Keratinocyte (primary cell): ENCODE data around the gene HCK. TPM values are rescaled to one million over a fixed set of nuclear protein-coding genes. Genes with fewer than 3 reads are reported as not detected.
A peak's percentile ranks its signal among the peaks of the same experiment; 100 is the strongest.

ENCODE experiments used
- DNase-seq: peaks from one replicate; pipeline ENCODE4 v3.0.0-alpha.2; 2011; ENCODE audit warnings: low read depth, missing footprints, low spot score
- FAIRE-seq: peaks from 2 replicates; lab custom pipeline; 2011; peaks lifted over from hg19 to GRCh38; lab: Jason Lieb, UNC
- H2AFZ ChIP-seq: 2 replicates; pipeline ENCODE4 v1.6.0; 2012; ENCODE audit warnings: low read length, control low read depth, inconsistent platforms; ENCODE audit not compliant: control insufficient read depth
- H3K27ac ChIP-seq: 2 replicates; pipeline ENCODE4 v1.5.1; 2011; ENCODE audit warnings: low read length; ENCODE audit not compliant: control insufficient read depth, insufficient read depth
- H3K27me3 ChIP-seq: 3 replicates; pipeline ENCODE4 v1.6.0; 2011; ENCODE audit warnings: low read length; ENCODE audit not compliant: control insufficient read depth, insufficient read depth; ENCODE audit errors: extremely low read depth
- H3K36me3 ChIP-seq, 2 experiments: 2 replicates in 1 of 2; 3 replicates in 1 of 2; pipeline ENCODE4 v1.5.1; 2011; ENCODE audit warnings: low read length in 2 of 2, mild to moderate bottlenecking in 1 of 2; ENCODE audit not compliant: control insufficient read depth in 2 of 2, insufficient read depth in 2 of 2; ENCODE audit errors: extremely low read depth in 1 of 2
- H3K4me1 ChIP-seq: 3 replicates; pipeline ENCODE4 v1.5.1; 2011; ENCODE audit warnings: low read length; ENCODE audit not compliant: control insufficient read depth, insufficient read depth; ENCODE audit errors: extremely low read depth
- H3K4me2 ChIP-seq: 3 replicates; pipeline ENCODE4 v1.6.0; 2011; ENCODE audit warnings: low read depth, low read length; ENCODE audit not compliant: control insufficient read depth, insufficient read depth; ENCODE audit errors: extremely low read depth
- H3K4me3 ChIP-seq, 3 experiments: fragments of 200-600 bp in 1 of 3; sonication (generic) in 1 of 3; 2 replicates in 2 of 3; 3 replicates in 1 of 3; pipeline ENCODE4 v1.5.1; 2011 to 2016; ENCODE audit warnings: low read length in 3 of 3, mild to moderate bottlenecking in 3 of 3, control low read depth in 2 of 3, inconsistent platforms in 1 of 3, low read depth in 1 of 3, mixed read lengths in 1 of 3, mixed run types in 1 of 3, moderate library complexity in 1 of 3; ENCODE audit not compliant: control insufficient read depth in 2 of 3, insufficient read depth in 2 of 3; ENCODE audit errors: extremely low read depth in 1 of 3
- H3K79me2 ChIP-seq: 2 replicates; pipeline ENCODE4 v1.6.0; 2012; ENCODE audit warnings: low read length; ENCODE audit not compliant: control insufficient read depth, insufficient read depth
- H3K9ac ChIP-seq: 3 replicates; pipeline ENCODE4 v1.6.0; 2011; ENCODE audit warnings: low read length; ENCODE audit not compliant: control insufficient read depth, insufficient read depth; ENCODE audit errors: extremely low read depth
- H3K9me1 ChIP-seq: 3 replicates; pipeline ENCODE4 v1.6.0; 2011; ENCODE audit warnings: low read length; ENCODE audit not compliant: control insufficient read depth, insufficient read depth; ENCODE audit errors: extremely low read depth
- H3K9me3 ChIP-seq: 2 replicates; pipeline ENCODE4 v1.5.1; 2012; ENCODE audit warnings: low read depth, low read length; ENCODE audit not compliant: control insufficient read depth
- H4K20me1 ChIP-seq: 3 replicates; pipeline ENCODE4 v1.6.0; 2011; ENCODE audit warnings: low read length; ENCODE audit not compliant: control insufficient read depth, insufficient read depth; ENCODE audit errors: extremely low read depth
- EZH2 ChIP-seq: IDR thresholded peaks from one replicate; pipeline ENCODE4 v1.6.1; 2012; ENCODE audit warnings: inconsistent platforms, mild to moderate bottlenecking, low read length, moderate library complexity
- dilution Hi-C: fragments of 300-500 bp; cut with MboI; formaldehyde crosslinking; loops from one replicate; pipeline ENCODE4 v1.7.0; 2020; ENCODE audit warnings: low sequenced_read_pairs; ENCODE audit not compliant: extremely low pct_ligation_motif_present
- polyA plus RNA-seq, 5 experiments: library from polyadenylated mRNA; depleted of rRNA in 3 of 5; stranded (reverse) in 3 of 5; stranded (forward) in 1 of 5; unstranded in 1 of 5; fragments of >200 nt; gene quantifications; 1 replicate in 1 of 5; 2 replicates in 3 of 5; 3 replicates in 1 of 5; pipeline versions ENCODE4 v1.2.1 to v1.2.3, GENCODE V29; 2011 to 2012; ENCODE audit warnings: missing spikeins in 2 of 5, low read depth in 1 of 5, low replicate concordance in 1 of 5
- TF ChIP-seq, protein P1 (sequence below), 3 experiments: IDR thresholded peaks in 1 of 3; conservative IDR thresholded peaks in 1 of 3; optimal IDR thresholded peaks in 1 of 3; 2 replicates in 2 of 3; 3 replicates in 1 of 3; pipeline versions ENCODE3 to v1.5.1; 2011; ENCODE audit warnings: low read length in 3 of 3, mild to moderate bottlenecking in 3 of 3, moderate library complexity in 2 of 3, control low read depth in 1 of 3, inconsistent platforms in 1 of 3; ENCODE audit not compliant: insufficient read depth in 2 of 3; ENCODE audit errors: extremely low read depth in 1 of 3

The HCK gene
- polyA plus RNA-seq, 1 donor (not counting 4 experiments of a cell fraction or from before 2014, with no cell fraction given), result not detected

DNA sequence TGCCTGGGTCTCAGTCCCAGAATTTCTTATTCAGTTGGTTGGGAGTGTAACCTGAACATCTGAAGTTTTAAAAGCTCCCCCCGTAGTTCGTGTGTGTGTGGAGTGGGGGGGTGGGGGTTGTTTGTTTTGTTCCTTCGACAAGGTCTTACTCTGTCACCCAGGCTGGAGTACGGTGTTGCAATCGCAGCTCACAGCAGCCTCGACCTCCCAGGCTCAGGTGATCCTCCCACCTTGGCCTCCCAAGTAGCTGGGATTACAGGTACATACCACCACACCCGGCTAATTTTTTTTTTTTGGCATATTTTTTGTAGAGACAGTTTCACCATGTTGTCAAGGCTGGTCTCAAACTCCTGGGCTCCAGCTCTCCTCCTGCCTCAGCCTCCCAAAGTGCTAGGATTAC is 38.7 kb upstream of the HCK start:
- Histone ChIP-seq H2AFZ (no peak overlapping the region), H3K27me3 (peaks cover 28% of the 10 kb centered on the region), H3K27ac (no peak overlapping the region), H3K9ac (no peak overlapping the region), H3K36me3 (no peaks in the 10 kb centered on the region), H3K9me3 (no peaks in the 10 kb centered on the region), H3K79me2 (no peaks in the 10 kb centered on the region), H3K4me3 (no peak overlapping the region), H3K9me1 (no peaks in the 10 kb centered on the region), H3K4me1 (peaks cover 2% of the 10 kb centered on the region), H3K4me2 (no peak overlapping the region), H4K20me1 (no peaks in the 10 kb centered on the region)
- TF ChIP-seq EZH2, result no peak
- TF ChIP-seq, protein P1, sequence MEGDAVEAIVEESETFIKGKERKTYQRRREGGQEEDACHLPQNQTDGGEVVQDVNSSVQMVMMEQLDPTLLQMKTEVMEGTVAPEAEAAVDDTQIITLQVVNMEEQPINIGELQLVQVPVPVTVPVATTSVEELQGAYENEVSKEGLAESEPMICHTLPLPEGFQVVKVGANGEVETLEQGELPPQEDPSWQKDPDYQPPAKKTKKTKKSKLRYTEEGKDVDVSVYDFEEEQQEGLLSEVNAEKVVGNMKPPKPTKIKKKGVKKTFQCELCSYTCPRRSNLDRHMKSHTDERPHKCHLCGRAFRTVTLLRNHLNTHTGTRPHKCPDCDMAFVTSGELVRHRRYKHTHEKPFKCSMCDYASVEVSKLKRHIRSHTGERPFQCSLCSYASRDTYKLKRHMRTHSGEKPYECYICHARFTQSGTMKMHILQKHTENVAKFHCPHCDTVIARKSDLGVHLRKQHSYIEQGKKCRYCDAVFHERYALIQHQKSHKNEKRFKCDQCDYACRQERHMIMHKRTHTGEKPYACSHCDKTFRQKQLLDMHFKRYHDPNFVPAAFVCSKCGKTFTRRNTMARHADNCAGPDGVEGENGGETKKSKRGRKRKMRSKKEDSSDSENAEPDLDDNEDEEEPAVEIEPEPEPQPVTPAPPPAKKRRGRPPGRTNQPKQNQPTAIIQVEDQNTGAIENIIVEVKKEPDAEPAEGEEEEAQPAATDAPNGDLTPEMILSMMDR (optimal IDR thresholded peaks at IDR 0.05 in 1 of 3, IDR thresholded peaks at IDR 0.05 in 1 of 3, conservative IDR thresholded peaks at IDR 0.05 in 1 of 3; ENCODE audit: extremely low read depth in 1 of 3, insufficient read depth in 2 of 3, low read length in 3 of 3), result no peak
- DNase-seq, result no peak
- dilution Hi-C loops, result no loop called here
- no peak for FAIRE-seq

DNA sequence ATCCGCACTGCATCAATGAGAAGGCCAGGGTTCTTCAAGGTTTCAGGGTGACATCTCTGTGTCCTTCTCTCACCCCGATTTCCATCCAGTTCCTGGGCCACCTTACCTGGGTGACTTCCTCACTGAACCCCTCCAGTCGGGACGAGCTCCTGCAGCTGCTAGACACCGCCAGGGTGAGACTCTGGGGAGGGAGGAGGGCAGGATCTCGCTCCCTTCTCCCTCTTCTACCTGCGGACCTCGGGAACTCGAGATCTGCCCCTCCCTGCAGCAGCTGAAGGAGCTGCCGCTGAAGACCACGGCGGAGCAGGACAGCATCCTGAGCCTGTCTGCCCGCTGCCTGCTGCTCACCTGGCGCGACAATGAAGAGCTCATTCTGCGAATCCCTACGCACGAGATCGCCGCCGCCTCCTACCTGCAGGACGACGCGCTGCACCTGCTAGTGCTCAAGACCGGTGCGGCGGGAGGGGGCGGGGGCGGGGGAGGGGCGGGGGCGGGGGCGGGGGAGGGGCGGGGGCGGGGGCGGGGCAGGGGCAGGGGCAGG is 34.3 kb upstream of the HCK start:
- H3K79me2 ChIP-seq, result no peaks in the 10 kb centered on the region
- H3K4me1 ChIP-seq, result peaks cover 5% of the 10 kb centered on the region
- DNase-seq, result no peak
- no peak overlapping the region for H3K9ac ChIP-seq
- no peaks in the 10 kb centered on the region for H3K36me3 ChIP-seq
- H3K4me3 ChIP-seq, result no peak overlapping the region
- no peak overlapping the region for H2AFZ ChIP-seq
- H3K27me3 ChIP-seq, result peaks cover 61% of the 10 kb centered on the region
- H3K9me3 ChIP-seq, result no peaks in the 10 kb centered on the region
- H3K27ac ChIP-seq, result no peak overlapping the region
- TF ChIP-seq, protein P1 (optimal IDR thresholded peaks at IDR 0.05 in 1 of 3, IDR thresholded peaks at IDR 0.05 in 1 of 3, conservative IDR thresholded peaks at IDR 0.05 in 1 of 3; ENCODE audit: extremely low read depth in 1 of 3, insufficient read depth in 2 of 3, low read length in 3 of 3), result peak; percentile 18 to 64 (median 61)
- peak; percentile 72 for TF ChIP-seq EZH2
- dilution Hi-C loops, result no loop called here
- no peaks in the 10 kb centered on the region for H4K20me1 ChIP-seq
- FAIRE-seq, result no peak
- H3K4me2 ChIP-seq, result no peak overlapping the region
- no peaks in the 10 kb centered on the region for H3K9me1 ChIP-seq
